ELR (cell line): ENCODE measurements around the gene IL16.

Source experiments
- DNase-seq: peaks from one replicate; pipeline ENCODE4 v3.0.0-alpha.2; 2015; ENCODE audit warnings: low read depth

The IL16 gene

GRCh38 chr15:81209635-81210034 lies 13.0 kb downstream of the IL16 start:
- DNase-seq: no peak

- no peak for DNase-seq
These were observed 14.7 kb downstream of the IL16 start for GRCh38 chr15:81211376-81211775.

DNA sequence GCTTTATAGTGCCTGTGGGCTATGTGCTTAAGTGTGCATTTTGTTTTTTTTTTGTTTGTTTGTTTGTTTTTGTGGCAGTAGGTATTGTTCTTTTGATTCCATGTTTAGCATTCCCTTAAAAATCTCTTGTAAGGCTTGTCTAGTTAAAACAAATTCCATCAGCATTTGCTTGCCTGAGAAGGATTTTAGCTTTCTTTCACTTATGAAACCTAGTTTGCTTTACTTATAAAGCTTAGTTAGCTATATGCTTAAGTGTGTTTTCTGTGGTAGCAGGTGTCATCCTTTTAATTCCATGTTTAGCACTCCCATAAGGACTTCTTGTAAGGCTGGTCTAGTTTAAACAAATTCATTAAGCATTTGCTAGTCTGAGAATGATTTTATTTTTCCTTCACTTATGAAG lies 17.3 kb downstream of the IL16 start:
- no peak for DNase-seq

GRCh38 chr15:81215531-81215930 lies 18.9 kb downstream of the IL16 start:
- no peak for DNase-seq

DNA sequence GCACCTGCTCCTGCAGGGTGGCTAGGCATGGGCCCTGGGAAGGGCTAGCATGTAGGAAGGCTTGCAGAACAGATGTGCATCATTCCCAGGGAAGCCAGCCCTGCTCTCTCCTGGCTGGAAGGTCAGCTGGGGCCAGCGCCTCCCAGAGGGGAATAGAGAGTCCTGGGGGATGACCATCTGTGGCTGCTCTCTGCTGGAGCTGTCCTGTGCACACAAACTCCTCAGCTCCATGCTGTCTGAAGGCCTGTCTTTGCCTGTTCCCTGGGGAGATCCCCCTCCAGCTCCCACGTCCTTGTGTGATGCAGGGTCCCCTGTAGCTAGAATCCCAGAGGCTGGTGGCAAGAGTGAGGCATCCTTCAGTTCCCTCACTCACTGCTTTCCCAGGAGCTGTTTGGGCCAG lies 19.3 kb downstream of the IL16 start:
- DNase-seq: no peak

DNA sequence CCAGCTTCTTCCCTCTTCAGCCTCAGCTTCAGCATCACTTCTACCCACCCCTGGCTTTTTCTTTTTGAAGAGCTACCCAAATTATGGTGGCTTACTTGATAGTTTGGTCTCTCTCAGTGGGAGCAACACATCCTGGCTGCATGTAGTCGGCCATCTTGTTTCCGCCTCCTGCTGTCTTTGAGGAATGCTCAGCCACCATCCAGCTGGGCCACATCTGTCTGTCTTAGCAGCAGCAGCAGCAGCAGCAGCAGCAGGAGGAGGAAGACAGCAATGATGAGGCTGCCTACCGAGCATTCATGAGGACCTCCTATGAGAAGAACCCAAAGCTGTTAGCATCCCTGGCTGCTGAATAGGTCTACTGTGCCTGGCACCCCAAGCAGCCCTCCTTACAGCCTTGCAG lies 19.7 kb downstream of the IL16 start:
- no peak for DNase-seq

GRCh38 chr15:81221449-81221848 lies 24.8 kb downstream of the IL16 start:
- DNase-seq: no peak

DNA sequence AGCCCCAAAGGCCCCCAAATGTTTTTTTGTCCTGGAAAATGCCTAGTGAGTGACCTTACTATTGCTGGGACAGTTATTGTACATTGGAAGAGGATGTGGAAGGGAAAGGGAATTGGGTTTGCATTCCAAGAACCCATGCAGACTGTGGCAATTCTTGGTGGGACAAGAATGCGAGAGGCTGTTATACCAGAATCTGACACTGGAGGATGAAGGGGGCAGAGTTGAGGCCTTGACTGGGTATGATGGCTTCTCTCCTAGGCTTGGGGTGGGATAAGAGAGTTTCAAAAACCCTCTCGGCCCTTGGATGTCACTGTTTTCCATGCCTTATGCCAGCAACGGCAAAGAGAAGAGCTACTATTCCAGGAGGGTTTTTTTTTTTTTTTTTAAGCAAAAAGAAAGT lies 25.3 kb downstream of the IL16 start:
- peak; percentile 1 for DNase-seq

GRCh38 chr15:81223346-81223971 lies 26.8 kb downstream of the IL16 start:
- no peak for DNase-seq

- DNase-seq: no peak
These were observed 27.6 kb downstream of the IL16 start for GRCh38 chr15:81224232-81224631.

DNA sequence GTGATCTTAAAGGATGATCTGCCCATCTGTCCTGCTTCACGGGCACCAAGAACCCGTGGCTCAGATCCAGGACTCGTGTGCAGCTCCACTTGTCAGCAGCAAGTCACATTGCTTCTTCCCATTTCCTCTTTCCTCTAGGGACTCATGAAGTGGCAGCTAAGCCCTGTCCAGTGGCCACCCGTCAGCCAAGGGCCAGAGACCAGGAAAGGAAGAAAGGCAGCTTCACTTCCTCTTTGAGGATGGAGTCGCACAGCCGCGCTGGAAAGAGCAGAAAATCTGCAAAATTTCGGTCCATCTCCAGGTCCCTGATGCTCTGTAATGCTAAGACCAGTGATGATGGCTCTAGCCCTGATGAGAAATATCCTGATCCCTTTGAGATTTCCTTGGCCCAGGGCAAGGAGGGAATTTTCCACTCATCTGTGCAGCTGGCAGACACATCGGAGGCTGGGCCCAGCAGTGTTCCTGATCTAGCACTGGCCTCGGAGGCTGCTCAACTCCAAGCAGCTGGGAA lies 28.5 kb downstream of the IL16 start:
- no peak for DNase-seq

- no peak for DNase-seq
These were observed 31.0 kb downstream of the IL16 start for GRCh38 chr15:81227716-81228115.

- DNase-seq: no peak
These were observed 32.9 kb downstream of the IL16 start for GRCh38 chr15:81229586-81229985.

GRCh38 chr15:81235276-81236123 lies 38.8 kb downstream of the IL16 start:
- DNase-seq: no peak

GRCh38 chr15:81239190-81239589 lies 42.5 kb downstream of the IL16 start:
- no peak for DNase-seq

DNA sequence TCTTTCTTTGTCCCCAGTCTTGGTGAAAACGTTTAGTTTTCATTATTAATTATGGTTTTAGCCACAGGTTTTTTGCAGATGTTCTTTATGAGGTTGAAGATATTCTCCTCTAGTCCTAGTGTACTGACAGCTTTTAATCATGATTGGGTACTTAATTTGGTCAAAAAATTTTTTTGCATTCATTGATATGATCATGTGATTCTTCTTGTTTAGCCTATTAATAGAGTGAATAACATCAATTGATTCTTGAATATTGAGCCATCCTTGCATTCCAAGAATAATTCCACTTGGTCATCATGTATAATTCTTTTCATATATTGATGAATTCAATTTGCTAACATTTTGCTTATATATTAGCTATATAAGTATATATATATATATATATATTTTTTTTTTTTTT lies 46.1 kb downstream of the IL16 start:
- DNase-seq: no peak

GRCh38 chr15:81244306-81244705 lies 47.6 kb downstream of the IL16 start:
- no peak for DNase-seq

- no peak for DNase-seq
These were observed 57.2 kb downstream of the IL16 start for GRCh38 chr15:81253846-81254245.

DNA sequence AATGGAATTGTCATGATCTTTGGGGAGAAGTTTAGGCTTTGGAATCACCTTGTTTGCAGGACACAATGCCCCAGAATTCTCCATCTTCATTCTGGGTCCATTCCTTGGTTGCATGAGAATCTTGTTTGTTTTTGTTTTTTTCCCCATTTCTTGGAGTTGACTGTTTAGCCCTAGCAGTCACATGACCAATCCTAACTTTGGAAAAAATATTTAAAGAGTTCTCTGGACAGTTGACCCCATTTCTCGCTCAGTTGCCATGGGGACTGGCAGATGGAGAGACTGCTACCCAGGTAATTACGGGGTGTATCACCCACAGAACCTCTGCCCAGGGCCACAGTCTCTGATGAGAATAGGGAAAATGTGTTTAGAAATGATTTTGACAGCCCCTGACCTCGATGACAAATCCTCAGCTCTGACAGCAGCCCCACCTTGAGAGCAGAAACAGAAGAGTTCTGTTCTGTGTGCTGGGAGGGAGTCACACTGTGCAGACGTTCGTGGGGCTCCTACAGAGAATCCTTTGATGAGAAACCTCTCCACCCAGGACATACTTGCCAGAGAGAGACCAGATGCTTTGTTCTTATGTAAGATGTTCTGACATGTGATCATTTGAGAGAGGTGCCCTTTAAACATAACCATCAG lies 57.7 kb downstream of the IL16 start:
- no peak for DNase-seq

DNA sequence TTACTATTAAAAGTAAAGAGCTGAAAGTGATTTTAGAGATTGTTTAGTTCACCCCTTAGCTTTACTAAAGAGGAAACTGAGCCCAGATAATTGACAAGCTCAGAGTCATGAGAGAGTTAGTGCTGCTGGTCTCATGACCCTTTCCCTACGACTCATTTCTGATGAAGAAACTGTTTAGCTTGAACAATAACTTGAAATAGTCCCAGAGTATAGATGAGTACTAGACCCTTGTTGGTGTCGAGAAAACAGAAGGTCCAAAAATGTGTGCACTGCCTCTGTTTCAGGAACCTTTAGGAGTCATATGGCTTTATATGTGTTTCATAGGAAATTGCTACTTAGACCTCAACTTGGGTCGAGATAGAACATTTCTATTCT lies 58.2 kb downstream of the IL16 start:
- no peak for DNase-seq

- no peak for DNase-seq
These were observed 58.8 kb downstream of the IL16 start for GRCh38 chr15:81255315-81255957.

GRCh38 chr15:81255958-81256320 lies 59.3 kb downstream of the IL16 start:
- DNase-seq: no peak

GRCh38 chr15:81256916-81257315 lies 60.2 kb downstream of the IL16 start:
- DNase-seq: peak; percentile 38
